Measurements from ENCODE around the gene FARP2. TPM values are rescaled to one million over a fixed set of nuclear protein-coding genes. Genes with fewer than 3 reads are reported as not detected.
"Not testable (repeated sequence)": the region's sequence is repeated elsewhere in the genome, so short reads cannot be mapped to it uniquely, and the experiment has no call there.

The FARP2 gene
- total RNA-seq, 2 donors from 2014 or later, result 30.1 to 44.2 TPM

- H3K4me3 ChIP-seq, result no peak overlapping the region
- intact Hi-C loops (cut with DNase I), result no loop called here
- ATAC-seq (no peak), DNase-seq (no peak)
- no peaks in the 10 kb centered on the region for H3K27me3 ChIP-seq
- H3K36me3 ChIP-seq (replicated peaks in 1 of 2; ENCODE audit: insufficient read depth in 1 of 2, low read depth in 2 of 2), result peaks cover 6 to 25% of the 10 kb centered on the region in 2 donors
- no peak overlapping the region for H3K27ac ChIP-seq
- no peaks in the 10 kb centered on the region for H3K9me3 ChIP-seq
- TF ChIP-seq POLR2A (IDR thresholded peaks at IDR 0.05), result no peak
- TF ChIP-seq, protein P1, sequence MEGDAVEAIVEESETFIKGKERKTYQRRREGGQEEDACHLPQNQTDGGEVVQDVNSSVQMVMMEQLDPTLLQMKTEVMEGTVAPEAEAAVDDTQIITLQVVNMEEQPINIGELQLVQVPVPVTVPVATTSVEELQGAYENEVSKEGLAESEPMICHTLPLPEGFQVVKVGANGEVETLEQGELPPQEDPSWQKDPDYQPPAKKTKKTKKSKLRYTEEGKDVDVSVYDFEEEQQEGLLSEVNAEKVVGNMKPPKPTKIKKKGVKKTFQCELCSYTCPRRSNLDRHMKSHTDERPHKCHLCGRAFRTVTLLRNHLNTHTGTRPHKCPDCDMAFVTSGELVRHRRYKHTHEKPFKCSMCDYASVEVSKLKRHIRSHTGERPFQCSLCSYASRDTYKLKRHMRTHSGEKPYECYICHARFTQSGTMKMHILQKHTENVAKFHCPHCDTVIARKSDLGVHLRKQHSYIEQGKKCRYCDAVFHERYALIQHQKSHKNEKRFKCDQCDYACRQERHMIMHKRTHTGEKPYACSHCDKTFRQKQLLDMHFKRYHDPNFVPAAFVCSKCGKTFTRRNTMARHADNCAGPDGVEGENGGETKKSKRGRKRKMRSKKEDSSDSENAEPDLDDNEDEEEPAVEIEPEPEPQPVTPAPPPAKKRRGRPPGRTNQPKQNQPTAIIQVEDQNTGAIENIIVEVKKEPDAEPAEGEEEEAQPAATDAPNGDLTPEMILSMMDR (IDR thresholded peaks at IDR 0.05), result no peak
- no peaks in the 10 kb centered on the region for H3K4me1 ChIP-seq
- WGBS, 2 donors, result 87 to 91% methylated on average over 3 of the region's 3 CpGs
These were observed 59.1 kb downstream of the FARP2 start for GRCh38 chr2:241415196-241415595.

- intact Hi-C loops (cut with DNase I), result no loop called here
- 66 to 77% methylated on average over 6 of the region's 6 CpGs for WGBS, 2 donors
These were observed 61.5 kb downstream of the FARP2 start for GRCh38 chr2:241417626-241418025.

DNA sequence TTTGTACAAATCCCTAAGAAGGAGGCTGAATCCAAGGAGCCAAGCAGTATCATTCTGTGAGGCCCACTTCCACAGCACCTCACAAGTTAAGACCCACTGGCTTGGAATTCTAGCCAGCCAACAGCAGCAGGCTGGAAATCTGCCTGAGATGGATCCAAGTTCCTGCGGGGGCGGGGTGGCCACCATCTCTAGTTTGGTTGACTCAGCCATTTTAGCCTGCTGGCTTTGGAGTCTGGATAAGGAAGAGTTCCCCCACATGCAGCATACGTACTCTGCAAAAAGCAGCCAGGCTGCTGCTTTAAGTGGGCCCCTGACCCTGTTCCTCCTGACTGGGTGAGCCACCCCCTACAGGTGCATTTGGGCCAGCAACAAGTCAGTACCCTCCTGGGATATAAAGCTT, 65.2 kb downstream of the FARP2 start:
- 89% methylated on average over 3 of the region's 3 CpGs; no CpG with 5 or more reads in 1 of the 2 donors for WGBS, 2 donors
- Histone ChIP-seq H3K4me1 (no peaks in the 10 kb centered on the region), H3K9me3 (no peaks in the 10 kb centered on the region), H3K27ac (no peak overlapping the region), H3K36me3 (replicated peaks in 1 of 2; ENCODE audit: insufficient read depth in 1 of 2, low read depth in 2 of 2) (peaks cover 3 to 9% of the 10 kb centered on the region in 2 donors), H3K27me3 (no peaks in the 10 kb centered on the region), H3K4me3 (no peak overlapping the region)
- ATAC-seq (no peak), DNase-seq (no peak)
- TF ChIP-seq POLR2A (IDR thresholded peaks at IDR 0.05), result no peak
- TF ChIP-seq, protein P1 (IDR thresholded peaks at IDR 0.05), result no peak
- intact Hi-C loops (cut with DNase I), result no loop called here

More at GRCh38 chr2:241417626-241418025, 61.5 kb downstream of the FARP2 start:
- no peak for DNase-seq
- no peaks in the 10 kb centered on the region for H3K4me1 ChIP-seq
- peaks cover 14 to 15% of the 10 kb centered on the region in 2 donors for H3K36me3 ChIP-seq (replicated peaks in 1 of 2; ENCODE audit: insufficient read depth in 1 of 2, low read depth in 2 of 2)
- no peaks in the 10 kb centered on the region for H3K27me3 ChIP-seq
- no peak overlapping the region for H3K27ac ChIP-seq
- no peak for ATAC-seq
- no peaks in the 10 kb centered on the region for H3K9me3 ChIP-seq
- H3K4me3 ChIP-seq, result no peak overlapping the region
- TF ChIP-seq, protein P1 (IDR thresholded peaks at IDR 0.05), result no peak
- TF ChIP-seq POLR2A (IDR thresholded peaks at IDR 0.05), result no peak

DNA sequence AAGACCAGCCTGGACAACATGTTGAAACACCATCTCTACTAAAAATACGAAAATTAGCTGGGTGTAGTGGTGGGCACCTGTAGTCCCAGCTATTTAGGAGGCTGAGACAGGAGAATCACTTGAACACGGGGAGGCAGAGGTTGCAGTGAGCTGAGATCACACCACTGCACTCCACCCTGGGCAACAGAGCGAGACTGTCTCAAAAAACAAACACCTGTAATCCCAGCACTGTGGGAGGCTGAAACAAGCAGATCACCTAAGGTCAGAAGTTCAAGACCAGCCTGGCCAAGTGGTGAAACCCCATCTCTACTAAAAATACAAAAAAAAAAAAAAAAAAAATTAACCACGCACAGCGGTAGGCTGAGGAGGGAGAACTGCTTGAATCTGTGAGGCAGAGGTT, 65.9 kb downstream of the FARP2 start:
- H3K9me3 ChIP-seq, ATAC-seq: not testable (repeated sequence)
- WGBS, 2 donors, result 96 to 97% methylated on average over 5 of the region's 5 CpGs

DNA sequence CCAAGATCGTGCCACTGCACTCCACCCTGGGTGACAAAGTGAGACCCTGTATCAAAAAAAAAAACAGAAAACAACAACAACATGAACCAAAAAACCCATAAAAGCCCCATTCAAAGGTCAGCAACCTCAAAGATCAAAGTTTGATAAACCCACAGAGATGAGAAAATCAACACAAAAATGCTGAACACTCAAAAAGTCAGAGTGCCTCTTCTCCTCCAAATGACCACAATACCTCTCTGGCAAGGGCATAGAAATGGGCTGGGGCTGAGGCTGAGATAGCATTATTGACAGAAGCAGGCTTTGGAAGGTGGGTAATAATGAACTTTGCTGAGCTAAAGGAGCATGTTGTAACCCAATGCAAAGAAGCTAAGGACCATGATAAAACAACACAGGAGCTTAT, 66.3 kb downstream of the FARP2 start:
- no peaks in the 10 kb centered on the region for H3K27me3 ChIP-seq
- no peak overlapping the region for H3K27ac ChIP-seq
- intact Hi-C loops (cut with DNase I), result no loop called here
- H3K9me3 ChIP-seq, result no peaks in the 10 kb centered on the region
- H3K36me3 ChIP-seq (replicated peaks in 1 of 2; ENCODE audit: insufficient read depth in 1 of 2, low read depth in 2 of 2), result peaks cover 3 to 9% of the 10 kb centered on the region in 2 donors
- ATAC-seq (no peak), DNase-seq (no peak)
- no peak overlapping the region for H3K4me3 ChIP-seq
- TF ChIP-seq, protein P1 (IDR thresholded peaks at IDR 0.05), result no peak
- no peak for TF ChIP-seq POLR2A (IDR thresholded peaks at IDR 0.05)
- no peaks in the 10 kb centered on the region for H3K4me1 ChIP-seq
- 94 to 100% methylated on average over 1 of the region's 1 CpG for WGBS, 2 donors

More for the DNA sequence above, 65.9 kb downstream of the FARP2 start:
- DNase-seq; H3K4me3 ChIP-seq; H3K36me3 ChIP-seq (replicated peaks in 1 of 2; ENCODE audit: insufficient read depth in 1 of 2, low read depth in 2 of 2); H3K27me3 ChIP-seq; H3K27ac ChIP-seq; intact Hi-C loops (cut with DNase I); H3K4me1 ChIP-seq: not testable (repeated sequence)

- H3K4me3 ChIP-seq; intact Hi-C loops (cut with DNase I); H3K9me3 ChIP-seq; H3K27me3 ChIP-seq; H3K27ac ChIP-seq; H3K36me3 ChIP-seq (replicated peaks in 1 of 2; ENCODE audit: insufficient read depth in 1 of 2, low read depth in 2 of 2); ATAC-seq; DNase-seq; H3K4me1 ChIP-seq: not testable (repeated sequence)
- WGBS, 2 donors, result 93 to 100% methylated on average over 1 of the region's 1 CpG
These were observed 67.4 kb downstream of the FARP2 start for GRCh38 chr2:241423489-241423888.

All from body of pancreas (tissue), 4 donors.